GM12801 (cell line): ENCODE measurements around the gene DRD3.

Experiments
- CTCF ChIP-seq: IDR thresholded peaks from one replicate; pipeline ENCODE4 v1.5.1; 2011; ENCODE audit warnings: control low read depth; ENCODE audit not compliant: insufficient read length; ENCODE audit errors: extremely low read depth

The DRD3 gene

GRCh38 chr3:114218578-114219185, 39.8 kb upstream of the DRD3 start:
- no peak for TF ChIP-seq CTCF

- TF ChIP-seq CTCF: no peak
Observed at GRCh38 chr3:114218006-114218405, 39.2 kb upstream of the DRD3 start.

GRCh38 chr3:114217266-114217665, 38.4 kb upstream of the DRD3 start:
- no peak for TF ChIP-seq CTCF

- TF ChIP-seq CTCF: no peak
Observed at GRCh38 chr3:114216186-114216970, 37.5 kb upstream of the DRD3 start.

- TF ChIP-seq CTCF: no peak
Observed at GRCh38 chr3:114214542-114215341, 35.9 kb upstream of the DRD3 start.

GRCh38 chr3:114213627-114214541, 35.0 kb upstream of the DRD3 start:
- no peak for TF ChIP-seq CTCF
